RWPE1 (cell line): ENCODE results near the gene NELFCD.
"Not testable (repeated sequence)": the region's sequence is repeated elsewhere in the genome, so short reads cannot be mapped to it uniquely, and the experiment has no call there.

ENCODE experiments used
- CTCF ChIA-PET: fragments of 350-600 bp; sonication (Branson Sonifier 250); formaldehyde crosslinking; extraction: SDS; loops from one replicate; lab custom pipeline; 2021; lab: Yijun Ruan, JAX
- POLR2A ChIA-PET: fragments of 400-600 bp; formaldehyde crosslinking; extraction: SDS; loops from one replicate; lab custom pipeline; 2020; ENCODE audit warnings: antibody characterized with exemption; ENCODE audit not compliant: low non-redundant PET; lab: Yijun Ruan, JAX
- DNase-seq: peaks from one replicate; pipeline ENCODE4 v3.0.0; 2012; ENCODE audit warnings: low spot score
- H3K27ac ChIP-seq: fragments of 450-650 bp; 2 replicates; pipeline ENCODE4 v1.5.1; 2017
- TF ChIP-seq, protein P1 (sequence below): fragments of 450-650 bp; conservative IDR thresholded peaks from 2 replicates; pipeline ENCODE4 v1.5.1; 2017; ENCODE audit warnings: low read depth, mild to moderate bottlenecking

The NELFCD gene

DNA sequence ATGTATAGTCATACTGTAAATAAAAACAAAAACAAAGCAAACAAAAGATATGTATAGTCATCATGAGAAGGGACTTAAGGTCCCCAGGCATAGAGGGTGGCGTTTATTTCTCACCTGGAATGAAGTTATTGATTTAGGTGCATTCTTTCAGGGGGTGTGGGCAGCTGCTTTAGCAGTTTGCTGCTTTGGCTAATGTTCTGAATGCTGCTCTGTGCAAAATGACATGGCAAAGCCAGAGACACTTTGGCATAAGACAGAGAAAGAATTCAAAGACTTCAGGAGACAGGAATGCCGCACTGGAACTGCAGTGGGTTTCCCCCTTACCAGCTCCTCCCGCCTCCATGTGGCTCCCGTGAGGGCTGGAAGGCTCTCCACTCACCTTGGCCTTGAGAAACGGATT is 36.4 kb upstream of the NELFCD start:
- TF ChIP-seq, protein P1, sequence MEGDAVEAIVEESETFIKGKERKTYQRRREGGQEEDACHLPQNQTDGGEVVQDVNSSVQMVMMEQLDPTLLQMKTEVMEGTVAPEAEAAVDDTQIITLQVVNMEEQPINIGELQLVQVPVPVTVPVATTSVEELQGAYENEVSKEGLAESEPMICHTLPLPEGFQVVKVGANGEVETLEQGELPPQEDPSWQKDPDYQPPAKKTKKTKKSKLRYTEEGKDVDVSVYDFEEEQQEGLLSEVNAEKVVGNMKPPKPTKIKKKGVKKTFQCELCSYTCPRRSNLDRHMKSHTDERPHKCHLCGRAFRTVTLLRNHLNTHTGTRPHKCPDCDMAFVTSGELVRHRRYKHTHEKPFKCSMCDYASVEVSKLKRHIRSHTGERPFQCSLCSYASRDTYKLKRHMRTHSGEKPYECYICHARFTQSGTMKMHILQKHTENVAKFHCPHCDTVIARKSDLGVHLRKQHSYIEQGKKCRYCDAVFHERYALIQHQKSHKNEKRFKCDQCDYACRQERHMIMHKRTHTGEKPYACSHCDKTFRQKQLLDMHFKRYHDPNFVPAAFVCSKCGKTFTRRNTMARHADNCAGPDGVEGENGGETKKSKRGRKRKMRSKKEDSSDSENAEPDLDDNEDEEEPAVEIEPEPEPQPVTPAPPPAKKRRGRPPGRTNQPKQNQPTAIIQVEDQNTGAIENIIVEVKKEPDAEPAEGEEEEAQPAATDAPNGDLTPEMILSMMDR, result no peak
- H3K27ac ChIP-seq, result no peak overlapping the region
- DNase-seq, result no peak
- ChIA-PET CTCF (interaction anchor here (0.6 kb wide), 2 partner anchors 67 to 1297 kb away, joined by 3 read pairs; no protein-coding TSS in a partner anchor), POLR2A (no interaction called here)

DNA sequence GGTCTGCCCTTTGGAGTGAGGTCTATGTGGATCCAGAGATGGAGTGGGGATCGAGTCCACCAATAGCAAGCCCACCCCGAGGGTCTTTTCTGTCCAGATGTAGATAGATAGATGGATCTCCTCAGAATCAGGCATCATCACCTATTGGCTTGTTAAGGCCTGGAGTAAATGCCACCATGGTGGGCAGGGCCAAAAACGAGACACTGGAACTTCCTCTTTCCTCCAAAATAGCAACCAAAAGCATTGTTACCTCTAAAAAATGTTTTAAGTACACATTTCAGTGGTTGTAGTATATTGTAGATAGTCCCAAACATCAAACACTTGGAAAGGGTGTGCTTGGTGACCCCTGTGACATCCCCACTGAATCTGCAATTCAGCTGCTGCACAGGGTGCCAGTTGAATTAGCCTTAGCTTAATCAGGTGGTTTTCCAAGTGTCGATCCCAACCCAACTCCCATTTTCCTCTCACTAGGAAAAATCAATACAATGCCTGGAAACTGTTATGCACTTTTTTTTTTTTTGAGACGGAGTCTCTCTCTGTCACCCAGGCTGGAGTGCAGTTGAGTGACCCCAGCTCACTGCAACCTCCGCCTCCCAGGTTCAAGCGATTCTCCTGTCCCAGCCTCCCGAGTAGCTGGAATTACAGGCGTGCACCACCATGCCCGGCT is 35.0 kb upstream of the NELFCD start:
- ChIA-PET POLR2A (no interaction called here), CTCF (interaction anchor here (0.6 kb wide), 1 partner anchor 33 kb away, joined by 3 read pairs; no protein-coding TSS in a partner anchor)
- TF ChIP-seq, protein P1, result no peak
- H3K27ac ChIP-seq, result no peak overlapping the region
- no peak for DNase-seq

DNA sequence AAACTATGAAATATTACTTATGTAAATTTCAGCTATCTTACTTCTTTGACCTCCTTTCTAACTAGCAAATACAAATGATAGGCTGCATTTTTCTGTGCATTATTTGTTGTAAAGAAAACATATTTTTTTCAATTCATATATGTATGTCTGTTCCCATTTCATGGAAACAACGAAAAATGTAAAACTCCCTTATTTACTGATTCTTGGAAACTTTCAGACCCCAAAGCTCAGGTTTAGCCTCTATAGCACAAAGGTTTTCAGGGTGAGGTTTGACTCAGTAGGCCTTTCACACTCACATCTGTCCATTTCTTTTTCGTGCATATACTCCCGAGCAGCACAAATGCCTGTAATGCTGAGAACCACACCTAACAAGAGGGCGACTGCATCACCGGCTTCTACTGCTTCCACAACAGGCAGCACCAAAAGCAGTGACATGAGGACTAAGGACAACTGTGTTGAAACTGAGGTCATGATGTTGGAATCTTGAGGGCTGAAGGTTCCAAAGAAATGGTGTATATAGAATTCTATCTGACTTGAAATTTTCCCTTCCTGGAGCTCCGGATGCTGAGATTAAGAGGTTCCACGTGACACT is 33.2 kb upstream of the NELFCD start:
- H3K27ac ChIP-seq, DNase-seq, CTCF ChIA-PET, POLR2A ChIA-PET: not testable (repeated sequence)

DNA sequence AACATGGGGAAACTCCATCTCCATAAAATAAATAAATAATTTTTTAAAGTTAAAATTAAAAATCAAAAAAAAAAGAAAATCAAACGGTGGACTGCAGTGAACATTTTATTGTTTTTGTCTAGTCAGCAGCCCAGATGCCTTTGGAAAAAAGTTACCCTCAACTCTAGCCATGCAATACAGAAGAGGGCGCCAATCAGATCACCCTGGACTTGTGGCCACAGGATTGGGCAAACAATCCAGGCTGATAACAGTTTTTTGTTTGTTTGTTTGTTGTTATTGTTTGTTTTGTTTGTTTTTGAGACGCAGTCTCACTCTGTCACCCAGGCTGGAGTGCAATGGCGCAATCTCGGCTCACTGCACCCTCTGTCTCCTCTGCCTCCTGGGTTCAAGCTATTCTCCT is 30.5 kb upstream of the NELFCD start:
- TF ChIP-seq, protein P1, result no peak
- CTCF ChIA-PET, result no interaction called here
- no peak for DNase-seq
- H3K27ac ChIP-seq, result no peak overlapping the region
- POLR2A ChIA-PET, result no interaction called here

DNA sequence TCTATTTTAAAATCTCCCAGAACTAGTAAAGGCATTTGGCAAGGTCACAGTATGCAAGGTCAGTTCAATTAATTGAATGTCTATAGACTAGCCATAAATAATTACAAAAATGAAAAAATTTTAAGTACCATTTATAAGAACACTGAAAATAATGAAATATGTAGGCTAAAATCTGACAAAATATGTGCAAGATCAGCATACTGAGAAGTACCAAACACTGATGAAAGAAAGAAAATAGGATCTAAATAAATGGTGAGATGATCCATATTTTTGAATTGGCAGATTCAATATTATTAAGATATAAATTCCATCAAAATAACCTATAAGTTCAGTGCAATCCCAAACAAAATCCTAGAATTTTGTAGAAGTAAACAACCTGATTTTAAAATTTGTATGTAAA is 28.0 kb upstream of the NELFCD start:
- POLR2A ChIA-PET, result no interaction called here
- TF ChIP-seq, protein P1, result no peak
- no peak for DNase-seq
- CTCF ChIA-PET, result no interaction called here
- no peak overlapping the region for H3K27ac ChIP-seq

DNA sequence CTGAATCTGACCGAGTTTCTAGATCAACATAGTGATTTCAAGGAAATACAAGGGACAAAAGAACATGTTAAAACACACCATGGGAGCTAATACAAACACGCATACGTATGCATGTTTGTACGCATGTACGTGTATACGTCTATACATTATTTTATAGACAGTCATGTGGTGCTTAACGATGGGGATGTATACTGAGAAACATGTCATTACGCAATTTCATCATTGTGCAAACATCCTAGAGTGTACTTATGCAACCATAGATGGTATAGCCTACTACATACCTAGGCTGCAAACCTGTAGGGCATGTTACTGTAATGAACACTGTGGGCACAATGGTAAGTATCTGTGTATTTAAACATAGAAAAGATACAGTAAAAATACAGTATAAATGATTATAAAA is 25.0 kb upstream of the NELFCD start:
- CTCF ChIA-PET, result no interaction called here
- POLR2A ChIA-PET, result no interaction called here
- TF ChIP-seq, protein P1, result no peak
- DNase-seq, result no peak
- H3K27ac ChIP-seq, result no peak overlapping the region

DNA sequence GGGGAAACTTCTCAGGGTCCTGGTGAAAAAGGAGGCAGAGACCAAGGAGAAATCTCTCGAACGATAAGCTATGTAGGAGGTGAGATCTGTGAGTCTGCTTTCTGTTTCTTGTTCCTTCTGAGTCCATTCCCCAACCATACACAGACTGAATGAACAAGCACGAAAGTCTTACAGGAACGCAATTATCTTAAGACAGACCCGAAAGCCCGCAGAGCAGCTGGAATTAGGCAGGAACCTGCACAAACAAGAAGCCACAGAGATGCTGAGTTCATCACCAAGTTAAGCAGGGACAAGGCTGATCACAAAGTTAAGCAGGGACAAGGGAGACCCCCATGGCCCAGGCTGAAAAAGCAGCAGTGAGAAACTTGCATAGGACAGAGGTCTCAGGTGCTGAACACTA is 21.4 kb upstream of the NELFCD start:
- TF ChIP-seq, protein P1, result no peak
- ChIA-PET POLR2A (no interaction called here), CTCF (no interaction called here)
- no peak for DNase-seq
- no peak overlapping the region for H3K27ac ChIP-seq
